HG03097 (cell line): ENCODE measurements around the gene CRY2.
"Not testable (repeated sequence)": the region's sequence is repeated elsewhere in the genome, so short reads cannot be mapped to it uniquely, and the experiment has no call there.

ENCODE experiments used
- ATAC-seq: cut with Tn5 transposase; IDR thresholded peaks from one replicate; pipeline ENCODE4 v1.9.1; 2021; ENCODE audit not compliant: unreplicated experiment, low FRiP score

CRY2 gene

GRCh38 chr11:45846974-45847910 is at the start of gene CRY2:
Gene CRY2, plus strand, starts transcription at chr11:45847475. Its CDS starts 16 bp downstream, at chr11:45847491.
- ATAC-seq = peak; percentile 91

DNA sequence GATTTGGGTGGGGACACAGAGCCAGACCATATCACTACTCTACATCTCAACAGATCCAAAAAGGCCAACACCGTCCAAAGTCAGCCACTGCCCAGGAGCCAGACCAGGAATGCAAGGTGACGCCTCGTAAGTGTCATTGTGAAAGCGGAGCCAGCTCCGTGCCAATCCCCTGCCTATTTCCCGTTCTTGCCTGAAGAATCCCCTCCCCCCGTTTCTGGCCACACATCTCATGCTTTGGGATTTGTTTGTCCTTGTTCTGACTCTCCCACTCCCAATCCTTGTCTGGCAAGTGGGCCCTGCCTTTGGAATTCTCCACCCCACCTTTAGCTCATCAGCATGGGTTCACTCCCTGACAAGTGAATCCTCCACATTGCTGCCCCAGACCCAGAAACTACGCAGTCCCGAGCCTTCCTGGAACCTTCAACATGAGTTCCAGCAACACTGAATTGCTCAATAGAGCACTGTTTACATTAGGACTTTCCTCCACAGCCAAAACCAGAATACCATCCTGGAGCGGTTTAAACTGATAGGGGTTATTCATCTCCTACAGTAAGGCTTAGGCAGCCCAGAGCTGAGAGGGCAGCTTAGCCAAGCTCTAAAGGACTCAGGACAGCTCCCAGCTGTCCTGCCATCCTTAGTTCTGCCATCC is 48.4 kb upstream of the CRY2 start:
- no peak for ATAC-seq

GRCh38 chr11:45799562-45799961 is 47.7 kb upstream of the CRY2 start:
- ATAC-seq = no peak

DNA sequence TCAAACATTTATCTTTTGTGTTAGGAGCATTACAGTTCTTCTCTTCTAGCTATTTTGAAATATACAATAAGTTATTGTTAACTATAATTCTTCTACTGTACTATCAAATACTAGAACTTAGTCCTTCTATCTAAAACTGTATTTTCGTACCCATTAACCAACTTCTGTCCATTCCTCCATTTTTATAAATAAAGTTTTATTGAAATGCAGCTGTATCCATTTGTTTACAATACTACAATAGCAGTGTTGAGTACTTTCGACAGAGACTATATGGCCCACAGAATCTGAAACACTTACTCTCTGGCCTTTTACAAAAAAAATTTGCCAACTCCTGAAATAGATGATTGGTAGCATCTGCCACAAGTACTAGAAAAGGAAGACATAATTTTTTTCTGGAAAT is 47.0 kb upstream of the CRY2 start:
- no peak for ATAC-seq

- no peak for ATAC-seq
Observed at GRCh38 chr11:45801723-45802315, 45.5 kb upstream of the CRY2 start.

DNA sequence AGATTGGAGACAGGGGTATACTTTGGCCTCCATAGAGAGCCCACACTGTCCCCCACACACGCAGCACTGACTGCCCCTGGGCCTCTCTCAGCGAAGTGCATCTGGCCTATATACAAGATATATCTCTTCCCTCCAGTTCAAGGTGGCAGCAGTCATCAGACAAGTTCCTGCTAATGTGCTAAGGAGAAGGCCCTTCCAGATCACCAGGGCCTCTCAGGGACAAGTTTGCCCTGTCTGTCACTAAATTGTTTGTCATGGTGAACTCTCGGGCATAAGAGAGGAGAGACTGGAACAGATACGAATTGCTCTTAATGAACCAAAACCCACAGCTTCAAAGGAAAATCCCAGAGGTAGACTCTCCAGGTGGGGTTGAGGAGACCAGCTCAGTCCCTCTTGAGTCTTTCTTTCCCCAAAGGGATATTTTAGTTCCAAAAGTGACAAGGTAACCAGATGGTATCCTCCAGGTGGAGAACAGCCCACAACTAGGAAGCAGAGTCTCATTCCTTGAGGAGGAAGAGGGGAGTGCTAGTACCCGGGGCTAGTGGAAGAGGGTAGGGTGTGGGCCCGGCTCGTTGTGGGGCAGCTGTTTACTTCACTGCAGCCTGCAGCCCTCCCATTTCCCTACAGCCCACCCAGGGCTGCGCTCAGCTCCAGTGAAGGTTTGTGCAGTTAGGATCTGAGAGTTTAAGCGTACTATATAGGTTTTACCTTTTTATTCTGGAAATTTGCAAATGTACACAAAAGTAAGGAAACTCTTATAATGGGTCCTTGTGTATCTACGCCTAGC is 44.6 kb upstream of the CRY2 start:
- ATAC-seq = no peak

DNA sequence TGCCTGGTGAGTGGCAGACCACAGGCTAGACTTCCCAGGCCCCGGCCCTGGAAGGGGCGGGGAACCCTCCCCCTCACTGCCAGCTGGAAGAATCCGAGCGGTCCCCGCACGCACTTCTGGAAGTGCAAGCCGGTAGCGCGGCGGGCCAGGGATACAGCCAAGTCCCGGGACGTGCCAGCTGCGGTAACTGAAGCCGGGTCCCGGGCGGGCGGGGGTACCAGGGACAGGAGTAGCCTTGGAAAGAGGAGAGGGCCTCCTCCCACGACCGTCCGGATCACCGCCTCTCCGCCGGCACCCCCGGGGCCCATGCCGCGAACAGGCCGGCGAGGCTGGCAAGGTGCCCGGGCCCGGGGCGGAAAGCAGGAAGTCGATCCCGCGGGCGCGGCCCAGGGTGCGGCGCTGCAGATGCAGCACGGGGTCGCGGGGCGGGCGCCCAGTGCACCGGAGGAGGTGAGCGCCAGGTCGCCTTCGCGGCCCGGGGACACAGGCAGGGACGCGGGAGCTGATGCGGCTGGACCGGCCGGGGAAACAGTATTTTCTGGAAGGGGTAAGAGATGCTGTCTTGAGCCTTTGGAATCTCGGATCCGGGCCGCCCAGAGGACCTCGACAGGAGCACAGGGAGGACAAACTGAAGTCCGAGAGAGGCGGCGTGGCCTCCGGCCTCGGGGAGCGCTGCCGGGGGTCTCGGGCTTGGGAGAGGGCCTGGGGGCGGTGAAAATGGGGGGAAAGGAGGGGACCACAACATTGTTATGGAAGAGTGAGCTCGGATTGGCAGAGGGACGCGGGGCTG is 43.1 kb upstream of the CRY2 start:
- ATAC-seq = no peak

DNA sequence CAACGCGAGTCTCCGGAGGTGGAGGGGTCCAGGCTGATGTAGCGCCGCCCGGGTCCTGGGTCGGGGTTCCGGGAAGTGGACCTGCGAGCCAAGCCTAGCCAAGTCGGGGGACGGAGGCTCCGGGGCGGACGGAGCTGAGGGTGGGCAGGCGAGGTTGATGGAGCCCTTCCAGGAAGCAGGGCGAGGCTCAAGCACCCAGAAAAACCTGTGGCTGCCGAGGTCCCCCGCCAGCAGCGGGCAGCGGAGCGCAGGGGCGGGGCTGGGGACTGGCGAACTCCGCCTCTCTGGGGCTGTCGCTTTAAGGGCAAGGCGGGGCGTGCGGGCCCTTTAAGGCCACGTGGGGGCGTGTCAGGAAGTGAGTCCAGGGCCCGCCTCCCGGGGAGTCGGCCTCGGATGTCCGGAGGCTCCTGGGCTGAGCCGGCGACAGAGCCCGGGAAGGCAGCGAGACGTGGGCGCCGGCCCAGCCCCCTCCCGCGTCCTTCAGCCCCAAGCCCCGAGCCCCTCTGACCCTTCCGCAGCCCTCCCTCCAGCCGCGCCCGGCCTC is 42.4 kb upstream of the CRY2 start, which contains the start of gene SLC35C1:
Gene SLC35C1, plus strand, starts transcription at position 389 of the 544 bp plus-strand sequence. CDS start 653 bp downstream, outside the sequence.
- peak; percentile 94 for ATAC-seq

GRCh38 chr11:45805305-45806071 is 41.8 kb upstream of the CRY2 start:
- no peak for ATAC-seq

GRCh38 chr11:45806072-45806933 is 41.0 kb upstream of the CRY2 start:
- no peak for ATAC-seq

- ATAC-seq = no peak
Observed at GRCh38 chr11:45806937-45807791, 40.1 kb upstream of the CRY2 start.

GRCh38 chr11:45807792-45808238 is 39.5 kb upstream of the CRY2 start:
- no peak for ATAC-seq

- not testable (repeated sequence) for ATAC-seq
Observed at GRCh38 chr11:45808427-45808826, 38.8 kb upstream of the CRY2 start.

DNA sequence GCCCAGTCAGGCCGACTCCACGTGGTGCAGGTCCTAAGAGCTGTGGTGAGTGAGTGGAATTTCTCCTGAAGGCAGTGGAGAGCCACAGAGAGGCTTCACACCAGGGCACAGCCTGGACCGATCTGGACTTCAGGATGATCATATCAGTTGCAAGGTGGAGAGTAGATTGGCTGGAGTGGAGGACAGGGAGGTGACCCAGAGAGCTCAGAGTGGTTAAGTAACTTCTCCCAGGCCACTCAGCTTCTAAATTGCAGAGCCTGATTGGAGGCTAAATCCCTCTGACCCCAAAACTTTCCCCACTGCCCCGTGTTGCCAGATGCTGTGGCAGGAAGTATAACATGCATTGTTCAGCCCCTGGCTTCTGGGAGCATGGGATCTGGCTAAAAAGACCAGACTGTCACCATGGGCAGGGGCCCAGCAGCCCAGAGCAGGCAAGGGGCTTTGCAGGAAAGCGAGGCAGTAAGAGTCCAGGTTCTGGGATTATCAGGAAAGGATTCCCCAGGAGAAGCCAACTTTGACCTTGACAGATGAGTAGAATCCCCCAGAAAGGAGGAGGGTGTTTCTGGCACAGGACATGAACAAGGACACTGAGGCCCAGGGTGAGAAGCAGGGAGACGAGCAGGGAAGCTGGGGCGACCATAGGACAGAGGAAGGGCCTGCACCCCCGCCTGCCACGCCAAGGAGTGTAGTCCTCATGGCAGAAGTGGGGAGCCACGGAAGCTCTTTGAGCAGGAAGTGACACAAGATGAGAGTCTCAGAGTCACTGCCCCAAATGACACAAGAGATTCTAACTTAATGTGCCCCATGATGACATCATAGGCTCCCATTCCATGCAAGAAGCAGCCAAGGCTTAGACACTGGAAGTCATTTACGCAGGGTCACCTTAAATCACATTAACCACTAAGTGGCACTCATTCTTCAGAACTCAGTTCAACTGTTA is 37.5 kb upstream of the CRY2 start:
- ATAC-seq = no peak

DNA sequence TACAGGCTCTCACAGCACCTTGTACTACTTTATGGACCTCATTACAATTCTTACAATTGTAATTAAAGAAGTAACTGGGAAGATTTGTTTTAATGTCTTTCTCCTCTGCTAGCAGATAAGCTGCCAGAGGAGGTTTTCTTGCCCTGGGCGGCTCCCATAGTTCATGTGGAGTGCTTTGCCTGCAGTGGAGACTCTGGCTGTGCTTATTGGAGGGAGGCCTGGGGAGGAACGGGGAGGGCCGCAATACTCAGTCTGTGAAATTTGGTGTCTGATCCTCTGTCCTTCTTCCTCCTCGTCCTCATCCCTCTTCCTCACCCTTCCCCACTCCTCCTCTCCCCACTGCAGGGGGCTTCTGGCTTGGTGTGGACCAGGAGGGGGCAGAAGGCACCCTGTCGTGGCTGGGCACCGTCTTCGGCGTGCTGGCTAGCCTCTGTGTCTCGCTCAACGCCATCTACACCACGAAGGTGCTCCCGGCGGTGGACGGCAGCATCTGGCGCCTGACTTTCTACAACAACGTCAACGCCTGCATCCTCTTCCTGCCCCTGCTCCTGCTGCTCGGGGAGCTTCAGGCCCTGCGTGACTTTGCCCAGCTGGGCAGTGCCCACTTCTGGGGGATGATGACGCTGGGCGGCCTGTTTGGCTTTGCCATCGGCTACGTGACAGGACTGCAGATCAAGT is 36.7 kb upstream of the CRY2 start:
- ATAC-seq = no peak
